GM19463 (cell line): Measurements from ENCODE around the gene CYTH4.
"Not testable (repeated sequence)": the region's sequence is repeated elsewhere in the genome, so short reads cannot be mapped to it uniquely, and the experiment has no call there.

ENCODE experiments used
- ATAC-seq: cut with Tn5 transposase; IDR thresholded peaks from one replicate; pipeline ENCODE4 v1.9.1; 2021; ENCODE audit warnings: mild to moderate bottlenecking, moderate library complexity; ENCODE audit not compliant: unreplicated experiment

Gene CYTH4, protein sequence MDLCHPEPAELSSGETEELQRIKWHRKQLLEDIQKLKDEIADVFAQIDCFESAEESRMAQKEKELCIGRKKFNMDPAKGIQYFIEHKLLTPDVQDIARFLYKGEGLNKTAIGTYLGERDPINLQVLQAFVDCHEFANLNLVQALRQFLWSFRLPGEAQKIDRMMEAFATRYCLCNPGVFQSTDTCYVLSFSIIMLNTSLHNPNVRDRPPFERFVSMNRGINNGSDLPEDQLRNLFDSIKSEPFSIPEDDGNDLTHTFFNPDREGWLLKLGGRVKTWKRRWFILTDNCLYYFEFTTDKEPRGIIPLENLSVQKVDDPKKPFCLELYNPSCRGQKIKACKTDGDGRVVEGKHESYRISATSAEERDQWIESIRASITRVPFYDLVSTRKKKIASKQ

DNA sequence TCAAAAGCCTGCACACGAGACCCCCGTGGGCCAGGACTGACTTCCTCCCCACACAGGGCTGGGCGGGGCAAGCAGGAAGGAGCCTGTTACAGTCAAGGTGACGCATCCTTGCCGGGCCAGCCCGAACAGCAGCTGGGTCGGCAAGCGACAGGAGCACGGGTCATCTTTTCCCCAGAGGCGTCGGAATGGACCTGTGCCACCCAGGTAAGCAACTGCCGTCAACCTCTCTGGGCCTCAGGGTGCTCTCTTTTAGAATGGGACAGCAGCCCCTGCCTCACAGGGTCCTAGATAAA lies at the start of gene CYTH4:
CYTH4 (plus strand) TSS at position 124 of the 293 bp plus-strand sequence; CDS start at position 186, 62 bp downstream.
- peak; percentile 71 for ATAC-seq

- ATAC-seq, result not testable (repeated sequence)
Observed at GRCh38 chr22:37233371-37233750, 48.9 kb upstream of the CYTH4 start.

DNA sequence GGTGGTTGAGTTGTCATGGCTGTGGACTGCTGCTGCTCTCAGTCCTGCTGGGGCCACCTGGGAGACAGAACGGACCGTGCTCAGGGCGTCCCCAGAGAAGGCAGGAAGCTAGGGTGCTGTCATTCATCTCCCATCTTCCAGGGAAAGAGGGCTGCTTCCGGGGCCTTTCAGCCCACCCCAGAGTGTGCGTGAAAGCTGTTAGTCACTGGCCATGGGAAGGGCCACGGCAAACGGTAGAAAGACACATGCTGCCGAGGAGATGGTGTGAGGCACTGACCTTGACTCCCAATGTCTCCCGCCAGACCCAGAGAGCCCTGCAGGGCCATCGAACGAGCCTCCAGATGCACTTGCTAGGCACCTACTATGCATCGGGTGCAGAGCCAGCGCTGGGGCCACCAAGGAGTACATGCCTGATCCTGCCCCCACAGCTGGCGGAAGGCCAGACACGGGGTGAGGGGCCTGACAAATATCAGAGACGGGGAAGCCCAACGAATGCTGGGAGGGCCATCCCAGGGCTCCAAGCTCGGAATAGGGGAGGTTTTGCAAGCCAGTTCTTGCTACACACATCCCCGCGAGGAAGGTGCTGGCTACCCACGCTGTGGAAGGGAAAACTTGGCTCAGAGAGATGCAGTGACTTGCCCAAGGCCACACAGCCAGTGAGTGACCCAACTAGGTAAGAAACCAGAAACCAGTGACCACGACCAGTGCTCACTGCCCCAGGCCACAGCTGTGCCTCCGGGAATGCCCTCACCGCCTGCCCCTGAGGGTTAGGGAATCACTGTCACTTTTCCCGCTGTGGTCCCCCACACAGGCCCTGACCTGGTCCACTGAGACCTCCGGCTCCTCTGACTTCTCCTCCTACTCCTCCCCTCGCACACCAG lies 48.3 kb upstream of the CYTH4 start:
- no peak for ATAC-seq

GRCh38 chr22:37234736-37235711 lies 47.3 kb upstream of the CYTH4 start:
- no peak for ATAC-seq

- ATAC-seq, result no peak
Observed at GRCh38 chr22:37235897-37236607, 46.3 kb upstream of the CYTH4 start.

GRCh38 chr22:37237371-37238268 lies 44.7 kb upstream of the CYTH4 start:
- ATAC-seq, result no peak

DNA sequence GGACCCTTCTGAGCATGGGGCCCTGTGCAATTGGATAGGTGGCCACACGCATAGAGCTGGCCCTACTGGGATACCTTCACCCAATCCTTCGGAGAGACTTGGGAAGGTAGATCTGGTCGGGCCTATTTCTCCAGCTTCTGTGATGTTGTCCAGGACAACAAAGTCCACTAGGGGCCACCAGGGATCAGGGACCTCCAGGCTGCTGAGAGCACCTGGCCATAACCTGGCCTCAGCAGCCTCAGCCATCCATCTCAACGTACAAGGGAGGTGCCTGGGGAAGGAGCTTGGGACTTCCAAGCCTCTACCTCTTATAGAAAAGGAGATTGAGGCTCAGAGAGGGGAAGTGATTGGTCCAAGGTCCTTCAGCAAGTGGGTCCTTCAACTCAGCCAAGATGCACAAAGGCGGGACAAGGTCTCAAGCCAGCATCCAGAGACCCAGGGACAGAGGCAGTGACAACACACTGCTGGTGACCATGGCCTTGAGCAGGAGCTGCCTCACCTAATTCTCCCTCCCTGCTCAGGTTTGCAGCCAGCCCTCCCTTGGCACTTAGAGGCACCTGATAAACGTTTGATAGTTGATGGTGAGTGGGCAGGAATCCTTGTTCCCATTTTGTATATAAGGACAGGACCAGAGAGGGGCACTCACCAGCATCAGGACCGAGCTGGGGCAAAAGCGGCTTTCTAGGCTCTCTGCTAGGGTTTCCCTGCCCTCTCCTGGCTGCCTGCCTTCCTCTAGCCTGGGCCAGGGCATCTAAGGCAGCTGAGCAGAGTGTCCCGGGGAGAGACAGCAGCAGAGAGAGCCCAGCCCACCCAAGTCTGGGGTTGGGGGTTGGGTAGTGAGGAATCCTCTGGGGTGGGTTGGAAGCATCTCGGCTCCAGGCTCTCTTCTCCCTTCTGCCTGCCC lies 42.7 kb upstream of the CYTH4 start:
- ATAC-seq, result no peak

DNA sequence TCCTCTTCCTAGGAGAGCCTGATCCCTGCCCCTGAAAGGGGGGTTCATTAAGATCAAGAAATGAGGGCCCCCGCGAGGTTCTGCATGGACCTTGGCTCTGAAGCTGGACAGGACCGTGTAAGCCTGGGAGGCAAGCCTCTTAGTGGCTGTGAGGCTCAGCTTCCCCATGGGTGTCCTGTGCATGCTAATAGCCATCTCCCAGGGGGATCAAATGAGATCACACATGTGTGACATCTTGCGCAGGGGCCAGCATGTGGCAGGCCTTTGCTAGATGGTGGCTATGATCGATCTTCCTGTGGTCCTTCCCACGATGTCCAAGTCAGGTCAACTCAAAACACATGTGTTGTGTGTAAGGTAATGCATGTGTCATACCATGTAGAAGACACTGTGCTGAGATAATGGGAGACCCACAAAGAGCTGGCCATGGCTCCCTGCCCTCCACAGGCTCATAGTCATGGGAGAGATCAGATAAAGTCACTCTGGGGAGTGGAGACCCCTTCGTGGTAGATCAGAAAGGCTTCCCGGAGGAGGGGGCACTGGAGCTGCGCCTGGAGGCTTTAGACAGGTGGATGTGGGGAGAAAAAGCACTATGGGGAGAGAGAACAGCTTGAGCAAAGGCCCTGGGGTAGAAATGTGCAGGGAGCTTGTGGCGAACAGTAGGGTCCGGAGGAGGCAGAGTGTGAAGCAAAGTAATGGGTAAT lies 41.9 kb upstream of the CYTH4 start:
- no peak for ATAC-seq

DNA sequence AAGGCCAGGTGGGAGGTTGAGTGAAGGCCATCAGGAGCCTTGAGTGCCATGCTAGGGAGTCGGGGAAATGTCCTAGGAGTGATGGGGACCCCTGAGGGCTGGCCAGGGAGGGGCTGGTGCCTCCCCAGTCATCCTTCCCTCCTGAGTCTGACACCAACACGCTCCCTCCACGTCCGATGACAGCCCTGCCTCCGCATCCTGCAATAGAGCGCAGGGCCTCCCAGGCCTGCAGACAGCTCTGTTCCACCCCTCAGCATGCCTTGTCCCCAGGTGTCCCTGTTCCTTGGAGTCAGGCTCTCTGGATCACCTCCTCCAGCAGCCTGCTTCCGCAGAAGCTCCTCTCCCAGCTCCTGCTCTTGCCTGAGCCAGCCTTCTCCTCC lies 41.4 kb upstream of the CYTH4 start:
- ATAC-seq, result no peak

GRCh38 chr22:37241351-37242142 lies 40.8 kb upstream of the CYTH4 start:
- no peak for ATAC-seq

GRCh38 chr22:37242395-37242918 lies 39.9 kb upstream of the CYTH4 start:
- ATAC-seq, result peak; percentile 65

DNA sequence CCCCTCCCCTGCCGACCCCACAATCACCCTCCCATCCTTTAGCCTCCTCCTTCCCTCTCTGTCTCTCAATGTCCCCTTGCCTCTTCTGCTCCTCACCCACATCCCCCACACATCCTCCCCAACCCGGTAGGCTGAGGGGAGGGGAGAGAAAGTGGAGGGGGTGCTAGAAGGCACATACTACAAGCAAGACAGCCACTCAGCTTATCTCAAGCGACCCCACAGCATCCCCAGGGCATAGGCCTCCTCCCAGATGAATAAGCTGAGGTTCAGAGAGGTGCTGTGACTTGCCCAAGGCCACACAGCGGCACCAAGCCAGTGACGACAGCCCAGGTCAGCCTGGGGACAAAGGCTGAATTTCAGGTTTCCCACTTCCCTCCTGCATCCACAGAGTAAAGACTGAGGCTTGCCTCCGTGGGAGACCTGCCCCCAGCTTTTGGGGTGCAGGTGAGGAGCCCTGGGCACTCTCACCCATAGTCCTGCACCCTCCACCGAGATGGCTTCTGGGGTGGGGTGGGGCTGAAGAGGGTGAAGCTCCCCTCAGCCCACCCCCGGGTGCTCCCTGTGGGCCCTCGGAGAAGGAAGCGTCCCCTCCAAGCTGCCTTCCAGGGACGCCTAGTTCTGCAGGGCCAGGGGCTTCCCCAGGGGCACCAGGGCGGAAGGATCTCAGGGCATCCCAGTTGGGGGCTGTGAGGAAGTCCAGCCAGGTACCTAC lies 38.8 kb upstream of the CYTH4 start:
- no peak for ATAC-seq

DNA sequence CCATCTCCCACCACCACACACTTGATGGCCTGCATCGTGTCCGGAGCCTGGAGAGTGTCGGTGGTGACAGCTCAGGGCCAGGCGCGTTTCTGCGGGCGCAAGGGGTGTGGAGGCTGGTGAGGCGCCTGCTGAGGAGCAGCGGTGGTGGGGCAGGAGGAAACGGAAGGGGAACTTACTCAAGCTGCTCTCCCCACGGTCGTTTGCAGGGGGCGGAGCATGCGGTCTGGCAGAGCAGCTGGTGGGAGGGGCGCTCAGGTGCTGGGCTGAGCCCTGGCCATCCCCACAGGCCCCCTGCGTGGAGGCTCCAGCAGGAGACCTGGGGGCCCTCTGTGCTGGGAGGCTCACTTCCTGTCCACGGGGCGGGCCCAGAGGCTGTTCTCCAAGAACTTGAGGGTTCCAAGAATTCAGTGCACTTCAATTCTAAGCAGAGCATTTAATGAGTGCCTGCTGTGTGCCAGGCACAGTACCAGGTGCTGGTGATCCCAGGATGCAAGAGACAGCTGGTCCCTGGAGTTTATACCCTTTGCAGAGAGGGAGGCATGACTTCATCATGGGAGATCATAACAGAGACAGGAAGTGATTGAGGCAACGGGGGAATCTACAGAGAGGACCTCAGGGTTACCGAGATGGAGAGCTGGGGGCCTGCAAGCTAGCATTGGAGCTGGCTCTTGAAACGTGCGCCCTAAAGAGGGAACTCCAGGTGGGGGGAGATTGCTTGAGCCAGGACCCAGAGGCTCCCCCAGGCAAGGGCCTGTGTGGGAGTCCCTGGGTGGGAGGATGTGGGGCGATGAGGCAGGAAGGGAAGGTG lies 38.0 kb upstream of the CYTH4 start, which contains the start of gene RAC2:
RAC2 (minus strand) TSS at position 156 of the 808 bp plus-strand sequence; CDS start at position 35, 121 bp downstream.
- peak; percentile 50 for ATAC-seq

GRCh38 chr22:37244922-37245722 lies 37.2 kb upstream of the CYTH4 start:
- no peak for ATAC-seq
